PC-9 (cell line): ENCODE data around the gene HJV.

Experiments used
- CTCF ChIP-seq: fragments of 200-600 bp; sonication (generic); conservative IDR thresholded peaks from 2 replicates; pipeline ENCODE4 v1.6.1; 2017; ENCODE audit warnings: mixed run types, antibody characterized with exemption, mild to moderate bottlenecking, moderate library complexity
- EZH2 ChIP-seq: fragments of 200-600 bp; sonication (generic); IDR thresholded peaks from 2 replicates; pipeline ENCODE4 v1.8.0; 2017; ENCODE audit warnings: antibody characterized with exemption, low read depth

GRCh38 chr1:145983206-145983675 is 38.3 kb downstream of the HJV start:
- TF ChIP-seq CTCF (no peak), EZH2 (no peak)
